ENCODE data around the gene ARL3. TPM values are rescaled to one million over a fixed set of nuclear protein-coding genes. Genes with fewer than 3 reads are reported as not detected.

ARL3 gene
- total RNA-seq, 1 donor from 2014 or later = 12.1 TPM

DNA sequence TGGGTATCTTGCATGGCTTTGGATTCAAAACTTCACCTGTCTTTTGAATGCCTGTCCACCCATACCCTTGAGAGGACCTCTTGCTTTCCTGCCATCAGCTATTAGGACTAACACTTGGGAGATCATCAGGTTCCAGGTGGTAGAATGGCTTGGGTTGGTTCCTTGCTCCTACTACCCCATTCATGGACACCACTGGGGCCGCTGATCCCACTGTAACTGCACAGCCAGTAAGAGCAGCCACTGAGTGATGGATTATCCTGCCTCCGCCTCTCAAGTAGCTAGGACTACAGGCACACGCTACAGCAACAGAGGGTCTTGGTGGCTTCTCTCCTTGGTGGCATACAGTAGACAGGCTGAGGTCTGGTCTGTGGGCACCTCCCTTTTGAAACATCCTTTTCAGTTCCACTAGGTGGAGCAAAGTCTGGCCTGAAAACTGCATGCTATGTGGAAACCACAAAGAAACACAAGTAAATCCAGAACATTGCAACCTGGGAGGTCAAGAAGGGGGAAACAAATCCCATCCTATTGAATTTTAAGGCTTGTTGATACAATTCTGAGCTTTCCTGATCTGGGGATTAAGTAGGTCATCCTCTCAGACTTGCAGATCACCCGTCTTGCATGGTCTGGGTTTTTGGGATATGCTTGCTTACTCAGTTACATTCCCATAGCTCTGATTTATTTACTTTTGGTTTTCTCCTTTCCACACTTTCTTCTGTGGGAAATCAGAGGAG lies 38.9 kb upstream of the ARL3 start:
- peak overlapping the region; percentile 93 for H3K27ac Mint-ChIP-seq (ENCODE audit: unreplicated experiment)
- H3K36me3 Mint-ChIP-seq (ENCODE audit: low read depth) = peaks cover 5% of the 10 kb centered on the region
- H3K4me1 Mint-ChIP-seq (ENCODE audit: low read depth) = peaks cover 71% of the 10 kb centered on the region
- DNase-seq (ENCODE audit: low spot score) = no peak
- TF ChIP-seq, protein P1, sequence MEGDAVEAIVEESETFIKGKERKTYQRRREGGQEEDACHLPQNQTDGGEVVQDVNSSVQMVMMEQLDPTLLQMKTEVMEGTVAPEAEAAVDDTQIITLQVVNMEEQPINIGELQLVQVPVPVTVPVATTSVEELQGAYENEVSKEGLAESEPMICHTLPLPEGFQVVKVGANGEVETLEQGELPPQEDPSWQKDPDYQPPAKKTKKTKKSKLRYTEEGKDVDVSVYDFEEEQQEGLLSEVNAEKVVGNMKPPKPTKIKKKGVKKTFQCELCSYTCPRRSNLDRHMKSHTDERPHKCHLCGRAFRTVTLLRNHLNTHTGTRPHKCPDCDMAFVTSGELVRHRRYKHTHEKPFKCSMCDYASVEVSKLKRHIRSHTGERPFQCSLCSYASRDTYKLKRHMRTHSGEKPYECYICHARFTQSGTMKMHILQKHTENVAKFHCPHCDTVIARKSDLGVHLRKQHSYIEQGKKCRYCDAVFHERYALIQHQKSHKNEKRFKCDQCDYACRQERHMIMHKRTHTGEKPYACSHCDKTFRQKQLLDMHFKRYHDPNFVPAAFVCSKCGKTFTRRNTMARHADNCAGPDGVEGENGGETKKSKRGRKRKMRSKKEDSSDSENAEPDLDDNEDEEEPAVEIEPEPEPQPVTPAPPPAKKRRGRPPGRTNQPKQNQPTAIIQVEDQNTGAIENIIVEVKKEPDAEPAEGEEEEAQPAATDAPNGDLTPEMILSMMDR (IDR thresholded peaks at IDR 0.05) = peak; percentile 88
- no peaks in the 10 kb centered on the region for H3K9me3 Mint-ChIP-seq (ENCODE audit: low read depth)
- no peaks in the 10 kb centered on the region for H3K27me3 Mint-ChIP-seq (ENCODE audit: low read depth)
- H3K4me3 Mint-ChIP-seq (ENCODE audit: unreplicated experiment) = peak overlapping the region; percentile 13

DNA sequence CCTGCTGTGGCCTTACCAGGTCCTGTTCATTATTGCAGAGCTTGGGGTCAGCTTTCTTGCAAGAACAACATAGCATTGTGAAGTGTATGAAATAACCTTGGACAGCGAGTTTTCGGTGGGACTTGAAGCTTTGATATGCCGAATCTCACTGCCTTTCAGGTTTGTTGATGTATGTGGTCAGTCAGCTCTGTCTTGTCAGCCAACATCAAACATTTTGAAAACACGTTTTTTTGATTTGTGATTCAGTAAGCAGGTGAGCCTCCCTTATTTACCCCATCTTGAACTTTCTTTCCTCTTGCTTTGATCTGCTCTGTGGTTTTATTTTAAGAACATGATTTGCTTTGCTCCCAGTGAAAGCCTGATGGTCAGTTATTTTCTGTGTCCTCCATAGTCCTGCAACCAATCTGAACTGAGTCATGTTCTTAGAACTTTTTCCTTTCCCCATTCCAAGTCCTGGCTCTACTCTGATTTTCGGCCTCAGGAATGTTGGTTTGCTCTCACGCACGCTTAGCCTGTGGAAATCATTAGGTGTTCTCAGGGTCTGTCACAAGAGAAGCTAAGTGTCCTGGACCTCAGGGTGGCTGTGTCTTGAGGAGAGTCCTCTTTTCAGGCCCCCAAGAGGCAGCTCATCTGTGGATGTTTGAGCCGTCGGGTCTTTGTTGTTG lies 38.2 kb upstream of the ARL3 start:
- Mint-ChIP-seq H3K27me3 (ENCODE audit: low read depth) (no peaks in the 10 kb centered on the region), H3K36me3 (ENCODE audit: low read depth) (peaks cover 5% of the 10 kb centered on the region), H3K27ac (ENCODE audit: unreplicated experiment) (peak overlapping the region; percentile 93), H3K9me3 (ENCODE audit: low read depth) (no peaks in the 10 kb centered on the region), H3K4me3 (ENCODE audit: unreplicated experiment) (peak overlapping the region; percentile 13), H3K4me1 (ENCODE audit: low read depth) (peaks cover 70% of the 10 kb centered on the region)
- TF ChIP-seq, protein P1 (IDR thresholded peaks at IDR 0.05) = no peak
- DNase-seq (ENCODE audit: low spot score) = no peak

DNA sequence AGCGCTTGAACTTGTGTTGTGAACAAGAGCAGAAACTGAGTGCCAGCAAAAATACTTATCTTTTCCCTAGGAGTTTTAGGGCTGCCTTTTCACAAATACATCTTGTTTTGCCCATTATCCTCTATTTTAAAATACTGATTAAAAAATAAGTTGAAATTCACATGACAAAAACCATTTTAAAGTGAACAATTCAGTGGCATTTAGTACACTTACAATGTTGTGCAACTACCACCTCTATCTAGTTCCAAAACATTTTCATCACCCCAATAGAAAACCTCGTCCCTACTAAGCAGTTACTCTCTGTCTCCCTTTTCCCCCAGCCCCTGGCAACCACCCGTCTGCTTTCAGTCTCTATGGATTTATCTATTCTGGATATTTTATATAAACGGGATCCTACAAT lies 31.0 kb upstream of the ARL3 start:
- TF ChIP-seq, protein P1 (IDR thresholded peaks at IDR 0.05) = no peak
- no peak for DNase-seq (ENCODE audit: low spot score)
- H3K36me3 Mint-ChIP-seq (ENCODE audit: low read depth) = peaks cover 8% of the 10 kb centered on the region
- peaks cover 46% of the 10 kb centered on the region for H3K4me1 Mint-ChIP-seq (ENCODE audit: low read depth)
- peak overlapping the region; percentile 99 for H3K4me3 Mint-ChIP-seq (ENCODE audit: unreplicated experiment)
- peak overlapping the region; percentile 95 for H3K27ac Mint-ChIP-seq (ENCODE audit: unreplicated experiment)
- H3K9me3 Mint-ChIP-seq (ENCODE audit: low read depth) = no peaks in the 10 kb centered on the region
- no peaks in the 10 kb centered on the region for H3K27me3 Mint-ChIP-seq (ENCODE audit: low read depth)

DNA sequence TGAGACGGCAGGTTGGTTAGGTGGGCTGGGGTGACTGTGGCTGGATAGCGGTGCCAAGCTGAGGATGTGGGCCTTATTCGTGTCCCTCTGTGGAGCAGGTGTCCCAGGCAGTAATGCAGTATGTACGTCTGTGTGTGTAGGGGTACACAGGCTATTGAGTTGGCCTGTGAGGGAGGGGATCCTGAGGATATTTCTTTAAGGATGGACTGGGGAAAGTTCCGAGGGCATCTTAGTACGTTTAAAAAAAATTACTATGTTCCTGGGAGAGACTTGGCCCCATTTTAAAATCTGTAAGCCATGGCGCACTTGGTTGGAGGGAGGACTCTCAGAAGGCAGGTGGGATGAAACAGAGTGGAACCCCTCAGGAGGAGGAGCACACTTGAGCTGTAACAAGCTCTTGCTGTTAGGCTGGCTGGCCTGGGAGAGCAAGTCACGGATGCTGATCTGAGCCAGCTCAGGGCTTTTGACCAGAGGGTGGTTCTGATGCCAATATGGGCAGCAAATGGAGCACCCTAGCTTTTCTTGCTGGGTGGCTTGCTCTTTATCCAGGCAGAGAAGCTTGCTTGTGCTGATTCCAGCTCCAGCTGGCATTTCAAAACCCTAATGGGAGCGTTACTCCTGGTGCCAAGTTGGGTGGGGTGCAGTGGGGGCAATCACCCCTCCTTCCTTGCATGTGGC lies 30.3 kb upstream of the ARL3 start:
- TF ChIP-seq, protein P1 (IDR thresholded peaks at IDR 0.05) = no peak
- H3K27ac Mint-ChIP-seq (ENCODE audit: unreplicated experiment) = peak overlapping the region; percentile 95
- DNase-seq (ENCODE audit: low spot score) = no peak
- H3K36me3 Mint-ChIP-seq (ENCODE audit: low read depth) = peaks cover 8% of the 10 kb centered on the region
- H3K4me3 Mint-ChIP-seq (ENCODE audit: unreplicated experiment) = peak overlapping the region; percentile 99
- H3K9me3 Mint-ChIP-seq (ENCODE audit: low read depth) = no peaks in the 10 kb centered on the region
- no peaks in the 10 kb centered on the region for H3K27me3 Mint-ChIP-seq (ENCODE audit: low read depth)
- peaks cover 52% of the 10 kb centered on the region for H3K4me1 Mint-ChIP-seq (ENCODE audit: low read depth)

Data from chondrocyte (in vitro differentiated cells).